Vagina (tissue), 2 donors: Measurements from ENCODE around the gene TRPV5. TPM values are rescaled to one million over a fixed set of nuclear protein-coding genes. Genes with fewer than 3 reads are reported as not detected.

ENCODE experiments used
- DNase-seq, 2 donors: peaks; one replicate each; pipeline ENCODE4 v3.0.0-alpha.2; 2017; ENCODE audit errors: extremely low spot score in 2 of 2
- H3K27ac ChIP-seq: fragments of 200-600 bp; sonication (generic); one replicate; pipeline ENCODE4 v1.5.1; 2019
- H3K27me3 ChIP-seq: fragments of 200-600 bp; sonication (generic); one replicate; pipeline ENCODE4 v1.5.1; 2019
- H3K36me3 ChIP-seq, 2 donors: fragments of 200-600 bp; sonication (generic); one replicate each; pipeline ENCODE4 v1.5.1; 2017 to 2019
- H3K4me1 ChIP-seq: fragments of 200-600 bp; sonication (generic); one replicate; pipeline ENCODE4 v1.5.1; 2019
- H3K4me3 ChIP-seq, 2 donors: fragments of 200-600 bp; sonication (generic); 1 replicate in 1 of 2; 2 replicates in 1 of 2; pipeline ENCODE4 v1.5.1; 2016 to 2019
- H3K9me3 ChIP-seq: fragments of 200-600 bp; sonication (generic); one replicate; pipeline ENCODE4 v1.5.1; 2019
- POLR2A ChIP-seq, 2 donors: fragments of 450-650 bp; IDR thresholded peaks; one replicate each; pipeline ENCODE4 v1.6.1; 2017; ENCODE audit warnings: antibody characterized with exemption in 2 of 2, mild to moderate bottlenecking in 2 of 2, moderate library complexity in 2 of 2
- POLR2AphosphoS5 ChIP-seq, 2 donors: sonication (generic); formaldehyde crosslinking; IDR thresholded peaks; one replicate each; pipeline ENCODE4 v1.9.0; 2017; ENCODE audit warnings: antibody characterized with exemption in 2 of 2, mild to moderate bottlenecking in 2 of 2, low read depth in 1 of 2; ENCODE audit not compliant: insufficient read depth in 1 of 2
- intact Hi-C: fragments of 100-400 bp; cut with DNase I; formaldehyde crosslinking; loops from one replicate; pipeline ENCODE4 v1.15.1; 2023
- total RNA-seq: library from RNA; depleted of rRNA; stranded (reverse); fragments of >200 nt; gene quantifications from one replicate; pipeline ENCODE4 v1.2.3, GENCODE V29; 2016
- TF ChIP-seq, protein P1 (sequence below), 3 experiments: fragments of 450-650 bp in 2 of 3; fragments of 200-600 bp in 1 of 3; sonication (generic) in 1 of 3; IDR thresholded peaks; one replicate each; pipeline ENCODE4 v1.5.1; 2017 to 2019; ENCODE audit warnings: antibody characterized with exemption in 3 of 3, mild to moderate bottlenecking in 2 of 3, moderate library complexity in 2 of 3

TRPV5 gene
- total RNA-seq, 1 donor from 2014 or later, result not detected

DNA sequence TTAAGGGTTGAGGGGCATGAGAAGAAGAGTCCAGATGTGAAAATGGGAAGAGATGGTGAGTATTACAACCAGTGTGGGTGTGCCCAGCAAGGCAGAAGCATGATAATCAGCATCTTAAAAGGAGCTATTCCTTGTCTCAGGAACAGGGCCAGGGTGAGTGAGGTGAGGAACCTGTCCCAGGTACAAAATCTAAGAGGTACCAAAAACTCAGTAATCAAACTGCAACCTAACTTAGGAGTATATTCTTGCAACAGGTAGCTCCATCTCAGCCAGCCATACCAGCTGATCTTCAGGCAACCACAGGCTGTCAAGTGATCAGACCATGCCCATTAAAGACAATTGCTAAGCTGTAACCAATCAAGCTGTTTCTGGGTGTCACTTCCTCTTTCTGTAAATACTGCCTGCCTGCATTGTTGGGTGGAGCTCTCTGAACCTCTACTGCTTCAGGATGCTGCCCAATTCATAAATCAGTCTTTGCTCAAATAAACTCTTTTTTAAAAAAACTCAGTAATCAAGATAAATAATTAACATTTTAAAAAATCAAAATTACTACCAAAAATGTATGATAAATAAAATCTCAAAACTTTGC is 21.2 kb upstream of the TRPV5 start:
- no peaks in the 10 kb centered on the region for H3K27me3 ChIP-seq
- no peak for DNase-seq
- intact Hi-C loops, result no loop called here
- no peaks in the 10 kb centered on the region for H3K9me3 ChIP-seq
- TF ChIP-seq, protein P1, sequence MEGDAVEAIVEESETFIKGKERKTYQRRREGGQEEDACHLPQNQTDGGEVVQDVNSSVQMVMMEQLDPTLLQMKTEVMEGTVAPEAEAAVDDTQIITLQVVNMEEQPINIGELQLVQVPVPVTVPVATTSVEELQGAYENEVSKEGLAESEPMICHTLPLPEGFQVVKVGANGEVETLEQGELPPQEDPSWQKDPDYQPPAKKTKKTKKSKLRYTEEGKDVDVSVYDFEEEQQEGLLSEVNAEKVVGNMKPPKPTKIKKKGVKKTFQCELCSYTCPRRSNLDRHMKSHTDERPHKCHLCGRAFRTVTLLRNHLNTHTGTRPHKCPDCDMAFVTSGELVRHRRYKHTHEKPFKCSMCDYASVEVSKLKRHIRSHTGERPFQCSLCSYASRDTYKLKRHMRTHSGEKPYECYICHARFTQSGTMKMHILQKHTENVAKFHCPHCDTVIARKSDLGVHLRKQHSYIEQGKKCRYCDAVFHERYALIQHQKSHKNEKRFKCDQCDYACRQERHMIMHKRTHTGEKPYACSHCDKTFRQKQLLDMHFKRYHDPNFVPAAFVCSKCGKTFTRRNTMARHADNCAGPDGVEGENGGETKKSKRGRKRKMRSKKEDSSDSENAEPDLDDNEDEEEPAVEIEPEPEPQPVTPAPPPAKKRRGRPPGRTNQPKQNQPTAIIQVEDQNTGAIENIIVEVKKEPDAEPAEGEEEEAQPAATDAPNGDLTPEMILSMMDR (IDR thresholded peaks at IDR 0.05), result no peak
- TF ChIP-seq POLR2A (IDR thresholded peaks at IDR 0.05), result no peak
- no peak for TF ChIP-seq POLR2AphosphoS5 (IDR thresholded peaks at IDR 0.05; ENCODE audit: insufficient read depth in 1 of 2, low read depth in 1 of 2)
- no peaks in the 10 kb centered on the region for H3K4me1 ChIP-seq
- no peak overlapping the region for H3K4me3 ChIP-seq
- no peaks in the 10 kb centered on the region for H3K36me3 ChIP-seq
- H3K27ac ChIP-seq, result no peak overlapping the region

DNA sequence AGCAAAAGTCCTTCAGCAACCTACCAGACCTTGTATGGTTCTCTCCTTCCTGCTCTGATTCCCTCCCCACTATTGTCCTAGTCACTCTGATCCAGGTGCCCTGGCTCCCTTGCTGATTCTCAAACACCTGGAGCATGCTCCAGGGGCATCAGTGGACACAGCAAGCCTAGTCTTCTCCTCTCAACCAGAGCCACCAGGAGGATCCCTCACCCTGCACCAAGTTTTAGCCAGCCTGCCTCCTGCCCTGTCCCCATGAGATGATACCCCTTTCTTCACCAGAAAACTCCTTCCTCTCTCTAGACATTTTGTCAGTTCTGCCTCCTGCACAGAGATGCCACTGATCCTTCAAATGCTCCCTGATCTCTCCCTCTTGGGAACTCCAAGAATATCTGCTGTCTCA is 16.7 kb upstream of the TRPV5 start:
- intact Hi-C loops, result no loop called here
- no peak overlapping the region for H3K27ac ChIP-seq
- TF ChIP-seq POLR2A (IDR thresholded peaks at IDR 0.05), result no peak
- TF ChIP-seq POLR2AphosphoS5 (IDR thresholded peaks at IDR 0.05; ENCODE audit: insufficient read depth in 1 of 2, low read depth in 1 of 2), result no peak
- TF ChIP-seq, protein P1 (IDR thresholded peaks at IDR 0.05), result no peak
- H3K9me3 ChIP-seq, result no peaks in the 10 kb centered on the region
- no peaks in the 10 kb centered on the region for H3K4me1 ChIP-seq
- H3K27me3 ChIP-seq, result no peaks in the 10 kb centered on the region
- no peaks in the 10 kb centered on the region for H3K36me3 ChIP-seq
- no peak overlapping the region for H3K4me3 ChIP-seq
- peak in 1 of 2 donors; percentile 69 for DNase-seq

DNA sequence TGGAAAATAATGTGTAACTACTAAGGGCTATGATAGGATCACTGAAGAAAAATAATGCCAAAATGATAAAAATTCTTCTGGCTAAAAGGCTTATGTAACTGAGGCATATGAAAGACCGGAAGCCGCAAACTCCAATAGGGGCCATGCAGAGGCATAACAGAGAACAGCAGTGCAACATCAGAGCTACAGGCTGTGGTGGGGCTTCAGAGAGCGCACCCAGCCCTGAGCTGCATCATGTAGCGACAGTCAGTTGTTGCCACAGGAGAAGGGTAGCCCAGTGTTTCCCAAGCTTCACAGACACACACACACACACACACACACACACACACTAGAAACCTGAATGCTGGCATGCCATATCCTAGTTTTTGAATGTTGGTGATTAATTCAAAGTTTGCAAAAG is 15.1 kb upstream of the TRPV5 start:
- intact Hi-C loops, result no loop called here
- Histone ChIP-seq H3K36me3 (no peaks in the 10 kb centered on the region), H3K27me3 (no peaks in the 10 kb centered on the region), H3K9me3 (no peaks in the 10 kb centered on the region), H3K27ac (no peak overlapping the region), H3K4me3 (no peak overlapping the region), H3K4me1 (no peaks in the 10 kb centered on the region)
- TF ChIP-seq, protein P1 (IDR thresholded peaks at IDR 0.05), result no peak
- TF ChIP-seq POLR2AphosphoS5 (IDR thresholded peaks at IDR 0.05; ENCODE audit: insufficient read depth in 1 of 2, low read depth in 1 of 2) (no peak), POLR2A (IDR thresholded peaks at IDR 0.05) (no peak)
- no peak for DNase-seq

DNA sequence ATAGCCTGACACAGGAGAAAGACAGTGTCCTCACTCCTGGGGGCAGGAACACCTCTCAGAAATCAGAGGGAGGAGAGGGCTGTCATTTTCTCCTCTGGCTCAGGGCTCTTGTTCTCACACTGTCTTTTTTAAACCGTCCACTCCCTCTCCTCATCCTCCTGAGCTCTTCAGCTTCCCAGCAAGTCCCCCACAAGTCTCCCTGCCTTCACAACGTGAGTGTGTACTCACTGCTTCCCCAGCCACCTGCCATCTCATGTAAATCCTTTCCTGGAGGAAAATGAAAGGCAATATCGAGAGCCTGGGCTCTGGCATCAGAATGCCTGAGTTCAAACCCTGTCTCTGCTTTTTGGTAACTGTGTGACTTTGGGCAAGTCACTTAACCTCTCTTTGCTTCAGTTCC is 11.5 kb upstream of the TRPV5 start:
- intact Hi-C loops, result no loop called here
- no peaks in the 10 kb centered on the region for H3K9me3 ChIP-seq
- DNase-seq, result no peak
- no peak overlapping the region for H3K4me3 ChIP-seq
- no peaks in the 10 kb centered on the region for H3K36me3 ChIP-seq
- H3K27ac ChIP-seq, result no peak overlapping the region
- no peaks in the 10 kb centered on the region for H3K27me3 ChIP-seq
- H3K4me1 ChIP-seq, result peaks cover 9% of the 10 kb centered on the region
- TF ChIP-seq, protein P1 (IDR thresholded peaks at IDR 0.05), result no peak
- no peak for TF ChIP-seq POLR2A (IDR thresholded peaks at IDR 0.05)
- no peak for TF ChIP-seq POLR2AphosphoS5 (IDR thresholded peaks at IDR 0.05; ENCODE audit: insufficient read depth in 1 of 2, low read depth in 1 of 2)

DNA sequence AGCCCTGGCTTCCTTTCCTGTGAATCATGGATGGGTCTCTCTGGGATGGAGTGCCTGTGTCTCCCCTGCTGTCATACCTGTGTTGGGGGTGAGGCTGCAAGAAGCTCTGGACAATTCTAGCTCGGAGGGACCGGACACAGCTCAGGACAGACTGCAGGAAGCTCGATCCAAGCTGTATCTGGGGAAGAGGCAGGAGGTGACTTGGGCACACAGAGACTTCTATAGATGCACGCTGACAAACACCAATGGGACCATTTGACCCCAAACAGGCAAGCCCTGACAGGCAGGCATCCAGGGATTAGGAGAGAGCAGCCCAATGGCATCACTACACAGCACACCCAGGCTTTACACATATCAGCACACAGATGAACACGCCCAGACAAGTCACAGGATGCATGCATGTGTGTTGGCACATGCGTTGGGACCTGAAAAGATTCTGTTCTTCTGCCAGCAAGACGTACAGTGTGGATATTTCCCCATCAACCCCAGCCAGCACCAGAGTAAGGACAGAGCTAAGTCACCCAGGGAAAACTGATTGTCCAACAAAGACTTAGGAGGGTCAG is 10.2 kb upstream of the TRPV5 start:
- intact Hi-C loops, result no loop called here
- Histone ChIP-seq H3K27ac (no peak overlapping the region), H3K9me3 (no peaks in the 10 kb centered on the region), H3K4me3 (no peak overlapping the region), H3K4me1 (peaks cover 9% of the 10 kb centered on the region), H3K36me3 (no peaks in the 10 kb centered on the region), H3K27me3 (no peaks in the 10 kb centered on the region)
- DNase-seq, result no peak
- TF ChIP-seq POLR2A (IDR thresholded peaks at IDR 0.05) (no peak), POLR2AphosphoS5 (IDR thresholded peaks at IDR 0.05; ENCODE audit: insufficient read depth in 1 of 2, low read depth in 1 of 2) (peak in 1 of 2 donors; percentile 25)
- TF ChIP-seq, protein P1 (IDR thresholded peaks at IDR 0.05), result no peak
